K562 (cell line): ENCODE measurements around the gene HBQ1. TPM values are rescaled to one million over a fixed set of nuclear protein-coding genes. Genes with fewer than 3 reads are reported as not detected.

Experiments
- ATAC-seq: fragments of 200-7000 bp; cut with Tn5 transposase; 3 replicates; pipeline ENCODE4 v1.9.1; 2020; ENCODE audit warnings: moderate library complexity
- BruUV-seq: library from RNA; stranded (reverse); fragments of 400-500 nt; replicated peaks from 2 replicates; lab custom pipeline; 2021; lab: Mats Ljungman, UMichigan
- CTCF ChIA-PET: fragments of 300-600 bp; formaldehyde crosslinking; extraction: SDS; loops from one replicate; lab custom pipeline; 2021; ENCODE audit warnings: low intra/inter-chr PET ratio; lab: Yijun Ruan, JAX
- POLR2A ChIA-PET: fragments of 300-600, 350-650 bp; sonication (Branson Sonifier 250); formaldehyde crosslinking; extraction: SDS; loops from one replicate; lab custom pipeline; 2021; ENCODE audit warnings: antibody characterized with exemption, inconsistent platforms; lab: Yijun Ruan, JAX
- DNase-seq, 4 experiments: peaks; one replicate each; pipeline versions ENCODE4 v3.0.0 to v3.0.0-alpha.2; 2011 to 2018; ENCODE audit warnings: low spot score in 3 of 4, mixed read lengths in 3 of 4; ENCODE audit errors: extremely low read depth in 1 of 4
- FAIRE-seq: peaks from 2 replicates; lab custom pipeline; 2011; peaks lifted over from hg19 to GRCh38; lab: Jason Lieb, UNC
- H2AFZ ChIP-seq: 2 replicates; pipeline ENCODE4 v1.6.0; 2011; ENCODE audit warnings: low read depth, low read length, control low read depth, inconsistent platforms
- H3K27ac ChIP-seq: fragments of 200-600 bp; 3 replicates; pipeline ENCODE4 v1.8.0; 2011; ENCODE audit warnings: low read depth, mild to moderate bottlenecking, control low read depth, inconsistent platforms, low read length, moderate library complexity, mixed read lengths; ENCODE audit errors: extremely low read depth
- H3K27me3 ChIP-seq, 2 experiments: fragments of 300-600 bp in 1 of 2; 2 replicates in 1 of 2; 3 replicates in 1 of 2; pipeline versions ENCODE4 v1.6.0 to v1.8.0; 2011; ENCODE audit warnings: inconsistent platforms in 2 of 2, low read length in 2 of 2, mild to moderate bottlenecking in 1 of 2, mixed read lengths in 1 of 2, moderate library complexity in 1 of 2; ENCODE audit not compliant: control insufficient read depth in 2 of 2, insufficient read depth in 2 of 2
- H3K36me3 ChIP-seq: fragments of 300-600 bp; 3 replicates; pipeline ENCODE4 v1.8.0; 2011; ENCODE audit warnings: mild to moderate bottlenecking, low read length, inconsistent platforms; ENCODE audit not compliant: control insufficient read depth, insufficient read depth
- H3K4me1 ChIP-seq, 2 experiments: fragments of 200-600 bp in 1 of 2; replicated peaks in 1 of 2; 2 replicates in 1 of 2; 3 replicates in 1 of 2; pipeline versions ENCODE4 v1.5.1 to v1.8.0; 2011; ENCODE audit warnings: inconsistent platforms in 2 of 2, low read length in 2 of 2, mild to moderate bottlenecking in 1 of 2, mixed read lengths in 1 of 2, moderate library complexity in 1 of 2; ENCODE audit not compliant: control insufficient read depth in 2 of 2, insufficient read depth in 2 of 2
- H3K4me2 ChIP-seq: 2 replicates; pipeline ENCODE4 v1.6.1; 2011; ENCODE audit warnings: low read length, control low read depth, inconsistent platforms, mixed read lengths; ENCODE audit not compliant: insufficient read depth
- H3K4me3 ChIP-seq: fragments of 200-600 bp; sonication (generic), shearing (Covaris generic); 2 replicates; pipeline ENCODE4 v1.5.1; 2016; ENCODE audit warnings: control low read depth, inconsistent platforms
- H3K79me2 ChIP-seq: fragments of 200-600 bp; 3 replicates; pipeline ENCODE4 v1.8.0; 2011; ENCODE audit warnings: low read length, inconsistent platforms; ENCODE audit not compliant: control insufficient read depth, insufficient read depth
- H3K9ac ChIP-seq, 2 experiments: 2 replicates each; pipeline versions ENCODE4 v1.6.0 to v1.6.1; 2011; ENCODE audit warnings: low read depth in 2 of 2, low read length in 2 of 2, control low read depth in 1 of 2, inconsistent platforms in 1 of 2, mild to moderate bottlenecking in 1 of 2, mixed read lengths in 1 of 2; ENCODE audit not compliant: insufficient read depth in 1 of 2
- H3K9me1 ChIP-seq: one replicate; pipeline ENCODE4 v1.6.0; 2011; ENCODE audit warnings: inconsistent platforms, mild to moderate bottlenecking, low read length, moderate library complexity; ENCODE audit not compliant: control insufficient read depth, insufficient read depth
- H3K9me3 ChIP-seq: replicated peaks from 2 replicates; pipeline ENCODE4 v1.5.1; 2011; ENCODE audit warnings: low read depth, low read length, inconsistent platforms; ENCODE audit not compliant: control insufficient read depth, insufficient read depth
- H4K20me1 ChIP-seq: replicated peaks from 2 replicates; pipeline ENCODE4 v1.6.1; 2011; ENCODE audit warnings: low read length, inconsistent platforms, mixed read lengths; ENCODE audit not compliant: control insufficient read depth, insufficient read depth
- CBFA2T3 ChIP-seq: fragments of 450-650 bp; IDR thresholded peaks from 2 replicates; pipeline ENCODE4 v1.6.1; 2017
- CBX3 ChIP-seq, 2 experiments: IDR thresholded peaks; 1 replicate in 1 of 2; 2 replicates in 1 of 2; pipeline ENCODE4 v1.6.1; 2012; ENCODE audit warnings: inconsistent platforms in 2 of 2, low read length in 2 of 2, borderline replicate concordance in 1 of 2, control low read depth in 1 of 2
- CBX8 ChIP-seq: fragments of 200-600 bp; sonication (generic); IDR thresholded peaks from 2 replicates; pipeline ENCODE4 v1.6.1; 2012; ENCODE audit warnings: borderline replicate concordance, mixed run types, low read depth, mild to moderate bottlenecking, moderate library complexity, mixed read lengths, low read length, control low read depth, inconsistent platforms; ENCODE audit not compliant: poor library complexity, severe bottlenecking; ENCODE audit errors: extremely low read depth
- GABPB1 ChIP-seq: sonication (generic); formaldehyde crosslinking; IDR thresholded peaks from 2 replicates; pipeline ENCODE4 v1.8.0; 2022; ENCODE audit warnings: mild to moderate bottlenecking, missing genetic modification reagents
- JUND ChIP-seq, 2 experiments: IDR thresholded peaks; 2 replicates in 1 of 2; 3 replicates in 1 of 2; pipeline ENCODE4 v1.6.1; 2011; ENCODE audit warnings: borderline replicate concordance in 2 of 2, low read depth in 2 of 2, low read length in 2 of 2, improper control_type of control experiment in 1 of 2, missing biosample characterization in 1 of 2, missing genetic modification characterization in 1 of 2, missing genetic modification reagents in 1 of 2
- MAFK ChIP-seq: IDR thresholded peaks from 2 replicates; pipeline ENCODE4 v1.6.1; 2011; ENCODE audit warnings: low read length, improper control_type of control experiment
- NFXL1 ChIP-seq: fragments of 450-650 bp; formaldehyde crosslinking; IDR thresholded peaks from 2 replicates; pipeline ENCODE4 v1.4.0; 2021; ENCODE audit warnings: mild to moderate bottlenecking
- RAD21 ChIP-seq, 2 experiments: fragments of 250-450 bp in 1 of 2; fragments of 450-650 bp in 1 of 2; sonication (Bioruptor Pico) in 1 of 2; formaldehyde crosslinking in 1 of 2; IDR thresholded peaks in 1 of 2; conservative IDR thresholded peaks in 1 of 2; 2 replicates each; pipeline versions ENCODE4 v1.4.0 to v1.8.0; 2020 to 2022; ENCODE audit warnings: mild to moderate bottlenecking in 2 of 2, moderate library complexity in 1 of 2
- ZC3H4 ChIP-seq: sonication (generic); formaldehyde crosslinking; IDR thresholded peaks from 2 replicates; pipeline ENCODE4 v1.9.0; 2021; ENCODE audit warnings: missing genetic modification reagents, borderline replicate concordance
- ZNF347 ChIP-seq: fragments of 450-650 bp; formaldehyde crosslinking; IDR thresholded peaks from 2 replicates; pipeline ENCODE4 v1.4.0; 2020; ENCODE audit warnings: low read depth, mild to moderate bottlenecking, moderate library complexity
- WGBS: fragments of 100-300 bp; shearing (Covaris generic); methylation state at CpG from one replicate; pipeline ENCODE4 v1.1.6; 2016; ENCODE audit warnings: low coverage, mixed read lengths; ENCODE audit not compliant: insufficient coverage; ENCODE audit errors: missing lambda C conversion rate; 5-methylcytosine and 5-hydroxymethylcytosine counted together
- in situ Hi-C: fragments of 300-500 bp; cut with MboI; formaldehyde crosslinking; loops from 4 replicates; pipeline ENCODE4 v1.15.0; 2018; ENCODE audit warnings: inconsistent platforms, mixed read lengths
- intact Hi-C: fragments of 100-400 bp; cut with micrococcal nuclease; formaldehyde crosslinking; loops from 2 replicates; pipeline ENCODE4 v1.14.2; 2022
- polyA plus RNA-seq, 8 experiments: library from polyadenylated mRNA; depleted of rRNA in 4 of 8; stranded (reverse) in 5 of 8; unstranded in 3 of 8; fragments of >200 nt; fragmentation: Nextera tagmentation in 2 of 8; fragmentation: Illumina TruSeq in 1 of 8; extraction: Ambion mirVana in 2 of 8; extraction: Trizol in 1 of 8; gene quantifications; 2 replicates each; pipeline versions ENCODE4 v1.2.1 to v1.2.3, GENCODE V29; 2011 to 2014; ENCODE audit warnings: inconsistent platforms in 1 of 8, missing spikeins in 1 of 8
- total RNA-seq, 7 experiments: library from RNA; depleted of rRNA in 6 of 7; stranded (reverse); fragments of >200 nt in 6 of 7; fragmentation: Illumina TruSeq in 2 of 7; extraction: Trizol in 2 of 7; gene quantifications; 2 replicates each; pipeline versions ENCODE4 v1.2.1 to v1.2.3, GENCODE V29; 2011 to 2021; ENCODE audit warnings: low replicate concordance in 1 of 7
- TF ChIP-seq, protein P1 (sequence below): sonication (generic); formaldehyde crosslinking; IDR thresholded peaks from 2 replicates; pipeline ENCODE4 v1.8.1; 2023; ENCODE audit warnings: missing genetic modification reagents, mild to moderate bottlenecking, borderline replicate concordance
- TF ChIP-seq, protein P2 (sequence below), 2 experiments: fragments of 450-650 bp; IDR thresholded peaks; 2 replicates each; pipeline ENCODE4 v1.6.1; 2018; ENCODE audit warnings: mild to moderate bottlenecking in 2 of 2, low read depth in 1 of 2; ENCODE audit not compliant: partially characterized antibody in 2 of 2

The HBQ1 gene
- total and polyA plus RNA-seq, 9 of the 15 experiments (the other 6 are each of a cell fraction or from before 2014, with no cell fraction given): 2.3 to 190 (median 19.8) TPM

DNA sequence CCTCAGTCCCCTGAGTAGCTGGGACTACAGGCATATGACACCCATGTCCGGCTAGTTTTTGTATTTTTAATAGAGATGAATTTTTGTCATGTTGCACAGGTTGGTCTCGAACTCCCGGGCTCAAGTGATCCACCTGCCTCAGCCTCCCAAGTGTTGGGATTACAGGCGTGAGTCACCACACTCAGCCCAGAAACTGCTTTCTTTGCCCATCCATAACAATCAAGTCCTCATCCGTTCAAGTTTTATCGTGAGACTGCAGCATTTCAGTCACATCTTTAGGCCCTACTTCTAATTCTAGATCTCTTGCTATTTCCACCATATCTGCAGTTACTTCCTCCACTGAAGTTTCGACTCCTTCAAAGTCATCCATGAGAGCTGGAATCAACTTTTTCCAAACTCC is 48.1 kb upstream of the HBQ1 start:
- no peaks in the 10 kb centered on the region for H4K20me1 ChIP-seq
- H3K79me2 ChIP-seq: peaks cover 82% of the 10 kb centered on the region
- H3K4me3 ChIP-seq: no peak overlapping the region
- H3K9ac ChIP-seq: peak overlapping the region in 1 of 2 experiments; percentile 54; a peak in 1 of 4 replicates
- in situ Hi-C loops (no loop called here), intact Hi-C loops (no loop called here)
- H3K9me1 ChIP-seq: no peaks in the 10 kb centered on the region
- DNase-seq (peak in 1 of 4 experiments; percentile 48), FAIRE-seq (peak; percentile 6), ATAC-seq (peak; percentile 17)
- no TSS peak for BruUV-seq
- peak overlapping the region; percentile 24; the same call in 1 of the 2 replicates for H3K4me2 ChIP-seq
- no peak overlapping the region for H2AFZ ChIP-seq
- POLR2A ChIA-PET: interaction anchor here (0.6 kb wide), 1 partner anchor 40 kb away, joined by 3 read pairs; no protein-coding TSS in a partner anchor
- H3K27ac ChIP-seq: peak overlapping the region; percentile 36; the same call in 1 of the 3 replicates
- no peaks in the 10 kb centered on the region for H3K27me3 ChIP-seq
- CTCF ChIA-PET: interaction anchor here (0.7 kb wide), 1 partner anchor 35 kb away, joined by 3 read pairs; no protein-coding TSS in a partner anchor
- H3K36me3 ChIP-seq: peaks cover 38% of the 10 kb centered on the region
- WGBS: 36% methylated on average over 7 of the region's 7 CpGs
- no peaks in the 10 kb centered on the region for H3K9me3 ChIP-seq
- peaks cover 37 to 38% of the 10 kb centered on the region in 2 experiments; a peak in 4 of 5 replicates for H3K4me1 ChIP-seq
- TF ChIP-seq JUND (IDR thresholded peaks at IDR 0.05; ENCODE audit: borderline replicate concordance, low read depth, low read length) (peak; percentile 40; the same call in 1 of the 2 replicates), JUND (tag; IDR thresholded peaks at IDR 0.05; ENCODE audit: borderline replicate concordance, low read depth, low read length) (no peak), NFXL1 (CRISPR knock-in tag) (no peak), CBX8 (no peak), ZNF347 (CRISPR knock-in tag) (no peak), RAD21 (CRISPR knock-in tag; conservative IDR thresholded peaks at IDR 0.05 in 1 of 2, IDR thresholded peaks at IDR 0.05 in 1 of 2) (no peak), CBFA2T3 (peak; percentile 43; the same call in 1 of the 2 replicates), MAFK (no peak), GABPB1 (CRISPR knock-in tag) (no peak), CBX3 (IDR thresholded peaks at IDR 0.05; ENCODE audit: borderline replicate concordance in 1 of 2, low read length in 2 of 2) (no peak), ZC3H4 (CRISPR knock-in tag) (no peak)
- TF ChIP-seq, protein P1, sequence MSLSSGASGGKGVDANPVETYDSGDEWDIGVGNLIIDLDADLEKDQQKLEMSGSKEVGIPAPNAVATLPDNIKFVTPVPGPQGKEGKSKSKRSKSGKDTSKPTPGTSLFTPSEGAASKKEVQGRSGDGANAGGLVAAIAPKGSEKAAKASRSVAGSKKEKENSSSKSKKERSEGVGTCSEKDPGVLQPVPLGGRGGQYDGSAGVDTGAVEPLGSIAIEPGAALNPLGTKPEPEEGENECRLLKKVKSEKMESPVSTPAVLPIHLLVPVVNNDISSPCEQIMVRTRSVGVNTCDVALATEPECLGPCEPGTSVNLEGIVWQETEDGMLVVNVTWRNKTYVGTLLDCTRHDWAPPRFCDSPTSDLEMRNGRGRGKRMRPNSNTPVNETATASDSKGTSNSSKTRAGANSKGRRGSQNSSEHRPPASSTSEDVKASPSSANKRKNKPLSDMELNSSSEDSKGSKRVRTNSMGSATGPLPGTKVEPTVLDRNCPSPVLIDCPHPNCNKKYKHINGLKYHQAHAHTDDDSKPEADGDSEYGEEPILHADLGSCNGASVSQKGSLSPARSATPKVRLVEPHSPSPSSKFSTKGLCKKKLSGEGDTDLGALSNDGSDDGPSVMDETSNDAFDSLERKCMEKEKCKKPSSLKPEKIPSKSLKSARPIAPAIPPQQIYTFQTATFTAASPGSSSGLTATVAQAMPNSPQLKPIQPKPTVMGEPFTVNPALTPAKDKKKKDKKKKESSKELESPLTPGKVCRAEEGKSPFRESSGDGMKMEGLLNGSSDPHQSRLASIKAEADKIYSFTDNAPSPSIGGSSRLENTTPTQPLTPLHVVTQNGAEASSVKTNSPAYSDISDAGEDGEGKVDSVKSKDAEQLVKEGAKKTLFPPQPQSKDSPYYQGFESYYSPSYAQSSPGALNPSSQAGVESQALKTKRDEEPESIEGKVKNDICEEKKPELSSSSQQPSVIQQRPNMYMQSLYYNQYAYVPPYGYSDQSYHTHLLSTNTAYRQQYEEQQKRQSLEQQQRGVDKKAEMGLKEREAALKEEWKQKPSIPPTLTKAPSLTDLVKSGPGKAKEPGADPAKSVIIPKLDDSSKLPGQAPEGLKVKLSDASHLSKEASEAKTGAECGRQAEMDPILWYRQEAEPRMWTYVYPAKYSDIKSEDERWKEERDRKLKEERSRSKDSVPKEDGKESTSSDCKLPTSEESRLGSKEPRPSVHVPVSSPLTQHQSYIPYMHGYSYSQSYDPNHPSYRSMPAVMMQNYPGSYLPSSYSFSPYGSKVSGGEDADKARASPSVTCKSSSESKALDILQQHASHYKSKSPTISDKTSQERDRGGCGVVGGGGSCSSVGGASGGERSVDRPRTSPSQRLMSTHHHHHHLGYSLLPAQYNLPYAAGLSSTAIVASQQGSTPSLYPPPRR: no peak
- TF ChIP-seq, protein P2, sequence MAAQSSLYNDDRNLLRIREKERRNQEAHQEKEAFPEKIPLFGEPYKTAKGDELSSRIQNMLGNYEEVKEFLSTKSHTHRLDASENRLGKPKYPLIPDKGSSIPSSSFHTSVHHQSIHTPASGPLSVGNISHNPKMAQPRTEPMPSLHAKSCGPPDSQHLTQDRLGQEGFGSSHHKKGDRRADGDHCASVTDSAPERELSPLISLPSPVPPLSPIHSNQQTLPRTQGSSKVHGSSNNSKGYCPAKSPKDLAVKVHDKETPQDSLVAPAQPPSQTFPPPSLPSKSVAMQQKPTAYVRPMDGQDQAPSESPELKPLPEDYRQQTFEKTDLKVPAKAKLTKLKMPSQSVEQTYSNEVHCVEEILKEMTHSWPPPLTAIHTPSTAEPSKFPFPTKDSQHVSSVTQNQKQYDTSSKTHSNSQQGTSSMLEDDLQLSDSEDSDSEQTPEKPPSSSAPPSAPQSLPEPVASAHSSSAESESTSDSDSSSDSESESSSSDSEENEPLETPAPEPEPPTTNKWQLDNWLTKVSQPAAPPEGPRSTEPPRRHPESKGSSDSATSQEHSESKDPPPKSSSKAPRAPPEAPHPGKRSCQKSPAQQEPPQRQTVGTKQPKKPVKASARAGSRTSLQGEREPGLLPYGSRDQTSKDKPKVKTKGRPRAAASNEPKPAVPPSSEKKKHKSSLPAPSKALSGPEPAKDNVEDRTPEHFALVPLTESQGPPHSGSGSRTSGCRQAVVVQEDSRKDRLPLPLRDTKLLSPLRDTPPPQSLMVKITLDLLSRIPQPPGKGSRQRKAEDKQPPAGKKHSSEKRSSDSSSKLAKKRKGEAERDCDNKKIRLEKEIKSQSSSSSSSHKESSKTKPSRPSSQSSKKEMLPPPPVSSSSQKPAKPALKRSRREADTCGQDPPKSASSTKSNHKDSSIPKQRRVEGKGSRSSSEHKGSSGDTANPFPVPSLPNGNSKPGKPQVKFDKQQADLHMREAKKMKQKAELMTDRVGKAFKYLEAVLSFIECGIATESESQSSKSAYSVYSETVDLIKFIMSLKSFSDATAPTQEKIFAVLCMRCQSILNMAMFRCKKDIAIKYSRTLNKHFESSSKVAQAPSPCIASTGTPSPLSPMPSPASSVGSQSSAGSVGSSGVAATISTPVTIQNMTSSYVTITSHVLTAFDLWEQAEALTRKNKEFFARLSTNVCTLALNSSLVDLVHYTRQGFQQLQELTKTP (IDR thresholded peaks at IDR 0.05; ENCODE audit: low read depth in 1 of 2, partially characterized antibody in 2 of 2): no peak
